Fibroblast of lung (primary cell): Measurements from ENCODE around the gene SLC29A4.

ENCODE experiments used
- EZH2 ChIP-seq: IDR thresholded peaks from 2 replicates; pipeline ENCODE4 v1.5.1; 2012; ENCODE audit warnings: low read length, control low read depth, mild to moderate bottlenecking; ENCODE audit errors: missing control alignments
- TF ChIP-seq, protein P1 (sequence below), 2 donors: IDR thresholded peaks in 1 of 2; conservative IDR thresholded peaks in 1 of 2; 1 replicate in 1 of 2; 2 replicates in 1 of 2; pipeline ENCODE4 v1.5.1; 2011 to 2012; ENCODE audit warnings: low read length in 2 of 2, control low read depth in 1 of 2, inconsistent platforms in 1 of 2, low read depth in 1 of 2, mild to moderate bottlenecking in 1 of 2

- TF ChIP-seq, protein P1, sequence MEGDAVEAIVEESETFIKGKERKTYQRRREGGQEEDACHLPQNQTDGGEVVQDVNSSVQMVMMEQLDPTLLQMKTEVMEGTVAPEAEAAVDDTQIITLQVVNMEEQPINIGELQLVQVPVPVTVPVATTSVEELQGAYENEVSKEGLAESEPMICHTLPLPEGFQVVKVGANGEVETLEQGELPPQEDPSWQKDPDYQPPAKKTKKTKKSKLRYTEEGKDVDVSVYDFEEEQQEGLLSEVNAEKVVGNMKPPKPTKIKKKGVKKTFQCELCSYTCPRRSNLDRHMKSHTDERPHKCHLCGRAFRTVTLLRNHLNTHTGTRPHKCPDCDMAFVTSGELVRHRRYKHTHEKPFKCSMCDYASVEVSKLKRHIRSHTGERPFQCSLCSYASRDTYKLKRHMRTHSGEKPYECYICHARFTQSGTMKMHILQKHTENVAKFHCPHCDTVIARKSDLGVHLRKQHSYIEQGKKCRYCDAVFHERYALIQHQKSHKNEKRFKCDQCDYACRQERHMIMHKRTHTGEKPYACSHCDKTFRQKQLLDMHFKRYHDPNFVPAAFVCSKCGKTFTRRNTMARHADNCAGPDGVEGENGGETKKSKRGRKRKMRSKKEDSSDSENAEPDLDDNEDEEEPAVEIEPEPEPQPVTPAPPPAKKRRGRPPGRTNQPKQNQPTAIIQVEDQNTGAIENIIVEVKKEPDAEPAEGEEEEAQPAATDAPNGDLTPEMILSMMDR (conservative IDR thresholded peaks at IDR 0.05 in 1 of 2, IDR thresholded peaks at IDR 0.05 in 1 of 2; ENCODE audit: low read depth in 1 of 2, low read length in 2 of 2) = no peak
- no peak for TF ChIP-seq EZH2
These were observed 12.0 kb upstream of the SLC29A4 start for GRCh38 chr7:5270788-5271187.
